ENCODE measurements around the gene GLO1.
"Not testable (repeated sequence)": the region's sequence is repeated elsewhere in the genome, so short reads cannot be mapped to it uniquely, and the experiment has no call there.

The GLO1 gene

GRCh38 chr6:38703949-38704590 is 1.1 kb upstream of the GLO1 start:
- DNase-seq = no peak

DNA sequence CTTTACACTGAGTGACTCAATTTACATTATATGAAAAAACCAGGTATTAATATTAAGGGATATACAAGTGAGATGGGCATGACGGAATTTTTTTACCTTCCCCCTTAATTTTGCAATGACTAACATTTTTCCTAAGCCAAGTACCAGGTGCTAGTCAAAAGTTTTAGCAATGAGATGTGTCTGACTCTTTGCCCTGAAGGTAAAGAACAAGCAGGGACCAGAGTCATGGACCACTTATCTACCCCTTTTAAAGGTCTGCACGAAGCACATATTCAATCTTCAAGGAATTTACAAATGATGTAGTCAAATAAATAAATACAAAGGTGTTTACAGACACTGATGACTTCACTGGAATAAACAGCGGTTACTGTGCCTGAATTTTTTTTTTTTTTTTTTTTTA is 1.4 kb downstream of the GLO1 start:
- no peak for DNase-seq

GRCh38 chr6:38699702-38700101 is 3.2 kb downstream of the GLO1 start:
- not testable (repeated sequence) for DNase-seq

- no peak for DNase-seq
Measured at GRCh38 chr6:38697846-38698245, 5.1 kb downstream of the GLO1 start.

GRCh38 chr6:38696345-38696744 is 6.6 kb downstream of the GLO1 start:
- DNase-seq = no peak

DNA sequence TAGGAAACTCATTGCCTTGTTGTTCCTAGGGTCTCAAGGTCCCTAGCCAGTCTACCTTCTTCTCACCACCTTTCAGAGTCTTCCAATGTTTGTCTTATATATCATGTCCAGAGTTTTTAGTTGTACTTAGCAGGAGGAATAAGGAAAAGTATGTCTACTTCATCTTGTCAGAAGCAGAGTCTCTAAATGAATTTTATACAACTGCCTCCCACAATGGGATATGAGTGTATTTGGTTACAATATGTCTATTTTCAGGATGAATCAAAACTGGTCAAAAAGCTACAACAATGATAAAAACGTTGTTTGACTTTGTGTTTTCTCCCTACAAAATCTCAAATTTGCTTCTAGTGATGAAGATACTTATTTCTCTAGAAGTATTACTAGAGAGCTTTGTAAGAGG is 7.0 kb downstream of the GLO1 start:
- no peak for DNase-seq

DNA sequence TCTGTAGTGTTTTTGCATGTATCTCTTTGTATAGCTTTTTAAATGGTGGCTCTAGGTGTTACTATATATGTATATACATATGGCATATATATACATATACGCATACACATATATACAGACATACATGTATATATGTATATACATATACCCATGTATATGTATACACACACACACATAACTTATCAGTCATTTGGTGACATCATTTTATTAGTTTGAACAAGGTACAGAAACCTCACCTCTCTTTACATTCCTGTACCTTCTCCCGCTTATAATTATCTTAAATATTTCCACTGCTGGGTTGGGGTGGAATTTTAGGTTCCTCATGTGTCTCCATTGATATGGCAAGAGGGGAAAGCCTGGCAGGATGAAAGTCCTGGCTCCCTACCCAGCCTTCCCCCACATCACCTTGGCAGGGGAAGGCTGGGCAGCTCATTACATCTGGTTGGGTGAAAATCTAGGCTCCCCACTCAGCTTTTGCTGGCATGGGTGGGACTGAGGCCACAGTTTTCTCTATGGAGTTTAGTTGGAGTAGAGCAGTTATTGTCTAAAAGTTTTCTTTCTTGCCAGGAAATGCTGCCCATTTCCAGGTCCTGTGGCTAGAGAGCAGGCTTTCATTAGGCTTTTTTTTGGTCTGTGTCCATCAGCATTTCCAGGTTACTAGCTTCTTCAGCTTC is 7.6 kb downstream of the GLO1 start:
- no peak for DNase-seq

GRCh38 chr6:38688579-38689087 is 14.3 kb downstream of the GLO1 start:
- DNase-seq = no peak

- DNase-seq = no peak
Measured at GRCh38 chr6:38687549-38687948, 15.4 kb downstream of the GLO1 start.

DNA sequence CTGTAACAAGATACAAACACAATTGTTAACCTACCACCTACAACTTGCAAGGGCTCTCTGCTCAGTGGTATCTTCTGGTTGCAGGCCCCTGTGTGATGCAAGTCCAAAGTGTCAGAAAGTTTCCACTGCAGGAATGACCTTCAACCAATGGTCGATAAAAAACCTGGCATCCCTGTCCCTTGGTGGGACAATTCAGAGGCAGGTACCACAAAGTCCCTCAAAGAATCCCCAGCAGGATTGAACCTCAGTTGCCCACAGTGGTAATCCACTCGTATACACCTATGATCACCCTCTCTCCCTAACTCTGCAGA is 15.9 kb downstream of the GLO1 start:
- DNase-seq = no peak

DNA sequence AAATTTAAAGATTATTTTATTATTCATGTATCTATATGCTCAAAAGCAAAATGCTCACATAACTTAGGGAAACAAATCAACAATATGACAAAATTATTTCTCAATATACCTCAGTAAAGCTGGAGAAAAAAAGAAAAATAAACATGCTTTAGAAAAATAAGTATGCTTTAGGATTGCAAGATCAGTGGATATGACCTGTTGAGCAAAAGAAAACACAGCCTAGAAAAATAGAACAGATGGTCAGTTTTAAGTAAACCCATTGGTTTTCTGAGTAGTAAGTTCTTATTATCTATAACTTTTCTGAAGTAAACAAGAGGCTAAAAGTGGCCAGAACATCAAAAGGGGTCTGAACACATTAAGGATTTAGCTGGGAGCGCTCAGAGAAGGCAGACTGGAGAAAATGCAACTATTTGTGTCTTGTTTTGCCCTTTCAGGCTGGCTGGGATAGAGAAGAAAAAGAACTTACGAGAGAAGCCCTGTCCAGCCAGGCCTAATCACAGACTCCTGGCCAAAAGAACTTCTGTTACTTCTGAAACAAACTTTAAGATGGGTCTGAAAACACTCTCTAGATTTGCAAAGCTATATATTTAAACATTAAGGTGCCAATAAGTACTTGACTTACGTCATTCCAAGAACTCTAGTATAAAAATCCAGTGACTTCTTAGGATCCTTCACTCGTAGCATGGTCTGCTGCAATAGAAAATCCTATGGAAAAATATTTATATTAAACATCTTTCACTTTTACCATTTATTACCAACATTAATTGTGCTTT is 16.5 kb downstream of the GLO1 start:
- DNase-seq = no peak

GRCh38 chr6:38684904-38685303 is 18.0 kb downstream of the GLO1 start:
- DNase-seq = no peak

- DNase-seq = no peak
Measured at GRCh38 chr6:38684237-38684636, 18.7 kb downstream of the GLO1 start.

GRCh38 chr6:38681850-38682249 is 21.1 kb downstream of the GLO1 start:
- DNase-seq = no peak

DNA sequence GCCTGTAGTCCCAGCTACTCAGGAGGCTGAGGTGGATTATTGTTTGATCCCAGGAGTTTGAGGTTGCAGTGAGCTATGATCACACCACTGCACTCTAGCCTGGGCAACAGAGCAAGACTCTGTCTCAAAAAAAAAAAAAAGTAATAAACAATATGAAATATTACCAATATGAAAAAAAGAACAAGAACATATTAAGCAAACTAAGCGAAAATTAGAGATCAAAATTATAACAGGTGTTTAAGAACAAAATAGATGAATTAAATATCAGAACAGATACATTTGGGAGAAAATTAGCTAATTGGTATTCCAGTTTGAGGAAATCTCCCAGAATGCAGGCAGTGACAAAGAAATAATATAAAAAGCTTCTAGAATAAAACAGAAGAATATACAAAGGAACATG is 23.3 kb downstream of the GLO1 start:
- no peak for DNase-seq

DNA sequence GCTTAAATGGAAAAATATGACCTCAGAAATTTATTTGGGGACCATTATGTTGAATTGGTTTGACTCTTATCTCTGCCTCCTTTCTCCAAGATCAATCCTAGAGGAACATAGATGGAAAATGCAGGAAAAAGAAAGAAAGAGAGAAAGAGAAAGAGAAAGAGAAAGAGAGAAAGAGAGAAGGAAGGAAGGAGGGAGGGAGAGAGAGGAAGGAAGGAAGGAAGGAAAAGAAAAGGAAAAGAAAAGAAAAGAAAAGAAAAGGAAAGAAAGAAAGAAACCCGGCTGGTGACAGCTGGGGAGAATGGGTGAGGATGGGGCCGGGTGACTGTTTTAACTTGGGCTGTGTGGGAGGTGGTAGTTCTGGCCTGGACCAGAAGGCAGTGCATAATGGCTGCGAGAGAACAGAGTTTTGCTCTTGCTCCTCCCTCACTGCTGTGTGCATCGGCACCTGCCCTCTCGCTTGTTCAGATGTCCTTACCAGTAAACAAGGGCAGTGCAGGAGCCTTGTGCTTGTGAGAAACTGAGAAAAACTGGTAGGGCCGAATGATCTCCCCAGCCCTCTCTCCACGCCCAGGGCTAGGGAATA is 24.7 kb downstream of the GLO1 start:
- DNase-seq = no peak

DNA sequence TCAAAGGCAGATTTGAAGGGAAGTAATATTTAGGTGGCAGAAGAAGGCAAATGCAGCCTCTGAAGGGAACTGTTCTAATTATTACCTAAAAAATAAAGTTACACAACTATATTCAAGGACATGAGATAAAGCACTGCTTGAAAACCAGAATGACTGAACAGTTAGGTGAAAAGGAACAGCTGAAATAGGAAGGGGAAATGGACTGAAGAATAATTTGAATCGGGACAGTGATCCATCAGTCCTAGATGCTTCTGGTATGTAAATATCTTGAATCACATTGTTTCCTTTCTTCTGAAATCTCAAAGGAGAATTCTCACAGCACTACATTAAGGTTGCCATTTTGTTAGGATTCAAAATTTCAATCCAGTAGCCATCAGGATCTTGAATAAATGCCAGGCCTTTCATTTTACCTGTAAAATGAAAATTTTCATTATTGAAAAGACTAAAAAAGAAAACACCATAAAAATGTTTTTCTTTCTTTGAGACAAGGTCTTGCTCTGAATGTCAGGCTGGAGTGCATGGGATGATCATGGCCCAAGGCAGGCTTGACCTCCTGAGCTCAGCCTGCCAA is 25.9 kb downstream of the GLO1 start:
- no peak for DNase-seq

- no peak for DNase-seq
Measured at GRCh38 chr6:38676236-38676973, 26.5 kb downstream of the GLO1 start.

DNA sequence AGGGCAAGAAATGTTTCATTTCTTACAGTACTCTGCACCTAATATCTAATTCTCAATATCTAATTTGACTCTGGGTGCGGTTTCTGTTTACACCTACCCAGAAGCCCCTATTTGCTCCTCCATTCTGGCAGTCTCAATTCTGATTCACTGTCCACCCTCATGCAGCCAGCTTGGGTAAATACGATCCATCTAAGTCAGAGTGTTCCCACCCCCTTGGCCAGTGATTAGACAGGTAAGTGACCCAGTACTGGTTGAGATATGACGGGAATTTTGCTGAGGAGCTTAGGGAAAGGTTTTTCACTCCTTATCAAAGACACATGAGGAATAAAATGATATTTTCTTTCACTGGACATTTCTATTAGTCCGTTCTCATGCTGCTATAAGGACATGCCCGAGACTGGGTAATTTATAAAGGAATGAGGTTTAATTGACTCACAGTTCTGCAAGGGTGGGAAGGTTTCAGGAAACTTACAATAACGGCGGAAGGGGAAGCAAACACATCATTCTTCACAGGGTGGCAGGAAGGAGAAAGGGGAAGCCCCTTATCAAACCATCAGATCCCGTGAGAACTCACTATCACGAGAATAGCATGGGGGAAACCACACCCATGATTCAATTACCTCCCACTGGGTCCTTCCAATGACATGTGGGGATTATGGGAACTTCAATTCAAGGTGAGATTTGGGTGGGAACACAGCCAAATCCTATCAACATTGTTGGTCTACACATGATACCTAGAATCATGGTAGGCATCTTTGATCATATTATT is 29.4 kb downstream of the GLO1 start:
- no peak for DNase-seq

DNA sequence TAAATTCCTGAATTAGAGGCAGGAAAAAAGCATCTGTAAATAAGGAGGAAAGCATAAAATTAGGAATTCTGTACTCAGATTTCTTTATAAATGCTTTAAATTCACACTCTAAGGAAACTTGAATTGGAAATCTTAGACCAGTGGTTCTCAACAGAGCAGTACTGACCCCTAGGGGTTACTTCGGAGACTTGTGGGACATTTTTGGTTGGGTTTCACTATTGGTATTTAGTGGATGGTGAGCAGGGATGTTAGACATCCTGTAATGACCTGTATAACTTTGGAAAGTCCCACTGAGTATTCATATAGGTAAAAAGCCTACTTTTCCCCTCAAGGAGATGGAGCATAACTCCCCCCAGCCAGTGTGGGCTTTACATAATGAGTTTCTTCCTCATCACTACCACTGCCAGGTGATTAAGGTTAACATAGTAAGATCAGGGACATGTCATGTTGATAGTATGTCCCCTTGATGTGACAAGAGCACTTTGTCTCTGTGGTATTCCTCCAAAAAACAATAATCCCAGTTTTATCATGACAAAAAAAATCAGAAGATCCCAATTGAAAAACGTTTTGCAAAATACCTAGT is 31.0 kb downstream of the GLO1 start:
- peak; percentile 50 for DNase-seq

DNA sequence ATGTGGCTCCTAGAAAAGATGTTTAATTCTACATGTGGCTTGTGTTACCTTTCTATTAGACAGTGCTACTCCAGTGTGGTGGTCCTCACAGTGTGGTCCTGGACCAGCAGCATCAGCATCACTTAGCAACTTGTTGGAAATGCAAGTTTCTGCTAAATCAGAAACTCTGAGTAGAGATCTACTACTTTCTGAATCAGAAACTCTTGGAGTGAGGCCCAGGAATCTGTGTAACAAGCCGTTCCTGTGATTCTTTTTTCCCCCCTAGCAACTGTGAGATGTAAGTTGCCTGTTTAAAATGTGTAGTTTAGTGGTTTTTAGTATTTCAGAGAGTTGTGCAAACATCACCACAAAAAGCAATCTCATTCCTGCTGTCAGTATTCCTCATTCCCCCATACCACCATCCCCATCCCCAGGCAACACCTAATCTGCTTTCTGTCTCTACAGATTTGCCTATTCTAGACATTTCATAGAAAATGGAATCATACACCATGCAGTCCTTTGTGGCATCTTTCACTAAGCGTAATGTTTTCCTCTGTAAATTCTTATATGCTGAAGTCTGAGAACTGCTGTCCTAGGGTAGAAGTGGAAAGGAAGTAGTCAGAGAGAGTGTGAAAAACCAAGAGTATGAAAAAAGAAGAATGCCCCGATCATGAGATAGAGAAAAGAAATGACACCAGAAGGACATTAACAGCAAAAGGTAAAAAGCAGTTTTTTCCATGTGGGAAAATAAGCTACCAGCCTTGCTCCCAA is 44.4 kb downstream of the GLO1 start:
- no peak for DNase-seq
